ENCODE measurements around the gene TPSB2. TPM values are rescaled to one million over a fixed set of nuclear protein-coding genes. Genes with fewer than 3 reads are reported as not detected.
A peak's percentile ranks its signal among the peaks of the same experiment; 100 is the strongest.
"Not testable (repeated sequence)": the region's sequence is repeated elsewhere in the genome, so short reads cannot be mapped to it uniquely, and the experiment has no call there.

Gene TPSB2
- total RNA-seq, 1 donor from 2014 or later = not detected

DNA sequence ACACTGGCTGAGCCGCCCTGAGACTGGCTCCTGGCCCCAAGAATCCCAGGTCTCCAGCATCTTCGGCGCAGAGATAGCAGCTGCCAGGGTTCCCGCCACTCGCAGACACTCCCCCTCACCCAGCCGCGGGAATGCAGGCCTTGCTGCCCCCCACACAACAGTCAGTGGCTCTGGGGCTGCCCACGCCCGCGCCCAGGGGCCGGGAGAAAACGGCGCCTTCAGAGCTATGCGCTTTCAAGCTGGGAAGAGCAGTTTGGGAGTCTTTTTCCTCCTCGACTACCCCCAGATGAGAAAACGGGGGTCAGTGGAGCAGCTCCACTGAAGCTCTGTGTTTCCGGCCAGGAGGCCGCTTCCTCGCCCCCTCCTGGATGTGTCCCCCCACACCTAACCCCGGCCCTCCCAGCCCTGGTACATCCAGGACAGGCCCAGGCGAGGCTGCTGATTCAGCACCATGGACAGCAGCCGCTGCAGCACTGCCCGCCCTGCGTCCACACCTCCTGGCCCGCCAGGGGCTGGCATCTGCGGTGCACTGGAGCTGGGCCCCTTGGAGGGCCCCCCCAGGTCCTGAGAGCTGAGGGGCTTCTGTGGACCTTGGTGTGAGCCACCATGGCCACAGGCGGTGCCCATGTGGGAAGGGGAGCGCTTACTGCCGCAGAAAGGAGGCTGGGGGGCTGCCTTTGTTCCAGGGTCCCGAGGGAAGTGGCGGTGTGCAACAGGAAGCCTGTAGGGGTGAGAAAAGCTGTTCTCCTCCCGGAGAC lies 41.4 kb downstream of the TPSB2 start:
- intact Hi-C loops (cut with micrococcal nuclease) = no loop called here
- no peak overlapping the region for H3K27ac Mint-ChIP-seq

DNA sequence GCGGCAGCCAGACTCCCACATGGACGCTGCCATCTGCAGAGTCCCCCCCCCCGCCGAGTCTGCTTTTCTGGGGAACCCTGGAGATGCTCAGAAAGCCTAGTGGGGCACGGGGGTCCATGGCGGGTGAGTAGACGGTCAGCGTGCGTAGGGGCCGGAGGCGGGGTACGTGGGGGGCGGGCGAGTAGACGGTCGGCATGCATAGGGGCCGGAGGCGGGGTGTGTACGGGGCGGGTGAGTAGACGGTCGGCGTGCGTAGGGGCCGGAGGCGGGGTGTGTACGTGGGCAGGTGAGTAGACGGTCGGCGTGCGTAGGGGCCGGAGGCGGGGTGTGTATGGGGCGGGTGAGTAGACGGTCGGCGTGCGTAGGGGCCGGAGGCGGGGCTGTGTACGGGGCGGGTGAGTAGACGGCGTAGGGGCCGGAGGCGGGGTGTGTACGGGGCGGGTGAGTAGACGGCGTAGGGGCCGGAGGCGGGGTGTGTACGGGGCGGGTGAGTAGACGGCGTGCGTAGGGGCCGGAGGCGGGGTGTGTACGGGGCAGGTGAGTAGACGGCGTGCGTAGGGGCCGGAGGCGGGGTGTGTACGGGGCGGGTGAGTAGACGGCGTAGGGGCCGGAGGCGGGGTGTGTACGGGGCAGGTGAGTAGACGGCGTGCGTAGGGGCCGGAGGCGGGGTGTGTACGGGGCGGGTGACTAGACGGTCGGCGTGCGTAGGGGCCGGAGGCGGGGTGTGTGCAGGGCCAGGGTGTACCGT lies 44.4 kb downstream of the TPSB2 start:
- CTCF ChIA-PET; H3K27ac Mint-ChIP-seq; H3K4me1 Mint-ChIP-seq; ATAC-seq (ENCODE audit: low read depth); intact Hi-C loops (cut with micrococcal nuclease); H3K4me3 Mint-ChIP-seq; H3K27me3 Mint-ChIP-seq; H3K9me3 Mint-ChIP-seq; DNase-seq; H3K36me3 Mint-ChIP-seq (ENCODE audit: low read depth); POLR2A ChIA-PET: not testable (repeated sequence)

More for the DNA sequence above, 41.4 kb downstream of the TPSB2 start:
- TF ChIP-seq, protein P1, sequence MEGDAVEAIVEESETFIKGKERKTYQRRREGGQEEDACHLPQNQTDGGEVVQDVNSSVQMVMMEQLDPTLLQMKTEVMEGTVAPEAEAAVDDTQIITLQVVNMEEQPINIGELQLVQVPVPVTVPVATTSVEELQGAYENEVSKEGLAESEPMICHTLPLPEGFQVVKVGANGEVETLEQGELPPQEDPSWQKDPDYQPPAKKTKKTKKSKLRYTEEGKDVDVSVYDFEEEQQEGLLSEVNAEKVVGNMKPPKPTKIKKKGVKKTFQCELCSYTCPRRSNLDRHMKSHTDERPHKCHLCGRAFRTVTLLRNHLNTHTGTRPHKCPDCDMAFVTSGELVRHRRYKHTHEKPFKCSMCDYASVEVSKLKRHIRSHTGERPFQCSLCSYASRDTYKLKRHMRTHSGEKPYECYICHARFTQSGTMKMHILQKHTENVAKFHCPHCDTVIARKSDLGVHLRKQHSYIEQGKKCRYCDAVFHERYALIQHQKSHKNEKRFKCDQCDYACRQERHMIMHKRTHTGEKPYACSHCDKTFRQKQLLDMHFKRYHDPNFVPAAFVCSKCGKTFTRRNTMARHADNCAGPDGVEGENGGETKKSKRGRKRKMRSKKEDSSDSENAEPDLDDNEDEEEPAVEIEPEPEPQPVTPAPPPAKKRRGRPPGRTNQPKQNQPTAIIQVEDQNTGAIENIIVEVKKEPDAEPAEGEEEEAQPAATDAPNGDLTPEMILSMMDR (IDR thresholded peaks at IDR 0.05) = no peak
- H3K9me3 Mint-ChIP-seq = no peaks in the 10 kb centered on the region
- ChIA-PET POLR2A (no interaction called here), CTCF (no interaction called here)
- no peak overlapping the region for H3K4me3 Mint-ChIP-seq
- ATAC-seq (ENCODE audit: low read depth) = peak; percentile 57
- H3K27me3 Mint-ChIP-seq = peaks cover 3% of the 10 kb centered on the region
- no peaks in the 10 kb centered on the region for H3K4me1 Mint-ChIP-seq
- DNase-seq = peak; percentile 46
- H3K36me3 Mint-ChIP-seq (ENCODE audit: low read depth) = no peaks in the 10 kb centered on the region

DNA sequence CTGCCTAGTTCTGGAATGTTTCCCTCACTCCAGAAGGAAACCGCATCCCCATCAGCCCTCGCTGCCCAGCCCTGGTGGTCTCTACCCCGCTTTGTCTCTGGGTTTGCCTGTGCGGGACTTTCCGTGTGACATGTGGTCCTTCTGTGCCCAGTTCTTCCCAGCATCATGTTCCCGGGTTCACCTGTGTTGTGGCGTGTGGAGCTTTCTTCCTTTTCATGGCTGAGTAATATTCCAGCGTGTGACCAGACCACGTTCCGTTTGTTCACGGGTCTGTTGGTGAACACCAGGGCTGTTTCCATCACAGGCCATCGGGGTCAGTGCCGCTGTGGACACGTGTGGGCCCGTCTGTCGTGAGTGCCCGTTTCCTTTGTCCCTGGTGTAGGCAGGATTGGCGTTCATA lies 45.0 kb downstream of the TPSB2 start:
- TF ChIP-seq, protein P1 (IDR thresholded peaks at IDR 0.05) = no peak
- H3K27ac Mint-ChIP-seq = no peak overlapping the region
- H3K4me3 Mint-ChIP-seq = no peak overlapping the region
- H3K9me3 Mint-ChIP-seq = no peaks in the 10 kb centered on the region
- H3K4me1 Mint-ChIP-seq = no peaks in the 10 kb centered on the region
- H3K27me3 Mint-ChIP-seq = no peaks in the 10 kb centered on the region
- CTCF ChIA-PET = no interaction called here
- ATAC-seq (ENCODE audit: low read depth) = no peak
- DNase-seq = no peak
- POLR2A ChIA-PET = no interaction called here
- intact Hi-C loops (cut with micrococcal nuclease) = no loop called here
- H3K36me3 Mint-ChIP-seq (ENCODE audit: low read depth) = no peaks in the 10 kb centered on the region

GRCh38 chr16:1184156-1184868 lies 45.7 kb downstream of the TPSB2 start:
- H3K36me3 Mint-ChIP-seq (ENCODE audit: low read depth) = no peaks in the 10 kb centered on the region
- ATAC-seq (ENCODE audit: low read depth) (no peak), DNase-seq (no peak)
- no peaks in the 10 kb centered on the region for H3K4me1 Mint-ChIP-seq
- ChIA-PET POLR2A (no interaction called here), CTCF (no interaction called here)
- H3K4me3 Mint-ChIP-seq = no peak overlapping the region
- H3K27ac Mint-ChIP-seq = no peak overlapping the region
- intact Hi-C loops (cut with micrococcal nuclease) = no loop called here
- H3K27me3 Mint-ChIP-seq = no peaks in the 10 kb centered on the region
- TF ChIP-seq, protein P1 (IDR thresholded peaks at IDR 0.05) = no peak
- no peaks in the 10 kb centered on the region for H3K9me3 Mint-ChIP-seq

DNA sequence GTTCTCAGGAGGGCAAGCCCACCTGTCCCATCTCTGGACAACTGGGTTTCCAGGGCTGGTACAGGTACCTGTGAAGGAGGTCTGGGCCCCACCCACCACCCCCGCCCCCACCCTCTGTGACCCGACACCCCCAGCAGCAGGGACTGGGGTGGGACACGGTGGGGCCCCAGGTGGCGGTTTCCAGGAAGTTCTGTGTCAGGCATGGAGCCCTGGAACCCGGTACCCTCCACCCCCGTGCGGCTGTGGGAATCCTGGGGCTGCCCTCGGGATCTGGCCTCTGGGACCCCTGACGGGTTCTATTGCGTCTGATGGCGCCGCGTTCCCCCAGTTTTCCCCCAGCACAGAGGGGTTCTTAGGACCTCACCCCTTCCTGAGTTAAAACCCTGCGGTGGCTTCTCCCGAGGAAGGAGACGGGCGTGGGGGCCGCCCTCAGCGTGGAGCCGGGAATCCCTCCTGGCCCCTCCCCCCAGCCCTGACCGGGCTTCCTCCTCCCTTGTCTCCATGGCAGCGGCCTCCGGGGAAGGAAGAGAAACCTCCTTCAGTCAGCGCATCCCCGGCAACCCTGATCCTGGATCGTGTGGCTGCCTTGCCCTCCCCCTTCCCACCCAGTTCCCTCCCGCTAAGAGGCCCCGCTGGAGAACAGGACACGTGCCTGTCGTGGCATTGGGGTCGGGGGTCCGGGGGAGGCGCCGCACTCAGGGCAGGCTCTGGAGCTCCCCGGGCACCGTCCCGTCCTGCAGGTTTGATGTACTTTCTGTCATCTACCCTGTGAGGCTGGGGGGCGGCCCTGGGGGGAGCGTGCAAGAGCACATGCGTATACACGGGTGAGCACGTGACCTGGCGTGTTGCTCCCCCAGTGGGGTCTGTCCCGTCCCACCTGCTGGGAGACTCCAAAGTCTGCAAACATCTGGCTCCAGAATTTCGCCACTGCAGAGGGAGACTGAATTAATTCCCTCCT lies 46.8 kb downstream of the TPSB2 start:
- CTCF ChIA-PET = no interaction called here
- H3K4me3 Mint-ChIP-seq = no peak overlapping the region
- H3K9me3 Mint-ChIP-seq = no peaks in the 10 kb centered on the region
- intact Hi-C loops (cut with micrococcal nuclease) = no loop called here
- H3K36me3 Mint-ChIP-seq (ENCODE audit: low read depth) = no peaks in the 10 kb centered on the region
- TF ChIP-seq, protein P1 (IDR thresholded peaks at IDR 0.05) = no peak
- no peak overlapping the region for H3K27ac Mint-ChIP-seq
- ATAC-seq (ENCODE audit: low read depth) (no peak), DNase-seq (no peak)
- no peaks in the 10 kb centered on the region for H3K4me1 Mint-ChIP-seq
- POLR2A ChIA-PET = no interaction called here
- no peaks in the 10 kb centered on the region for H3K27me3 Mint-ChIP-seq

Data from activated B cell treated with CpG ODN at 0.5 μM for 24 hours (primary cell).